Measurements from ENCODE around the gene HTR3B.
"Not testable (repeated sequence)": the region's sequence is repeated elsewhere in the genome, so short reads cannot be mapped to it uniquely, and the experiment has no call there.

Gene HTR3B

GRCh38 chr11:113877670-113878055 lies 26.9 kb upstream of the HTR3B start:
- H3K9ac ChIP-seq (ENCODE audit: low read depth, low read length, poor library complexity), result no peak overlapping the region
- H3K27ac ChIP-seq (replicated peaks; ENCODE audit: low read length), result no peak overlapping the region
- no peak overlapping the region for H3K18ac ChIP-seq (ENCODE audit: low read length)
- no peak overlapping the region for H2AFZ ChIP-seq (ENCODE audit: low read length)
- no peak overlapping the region for H2BK15ac ChIP-seq (ENCODE audit: low read length)
- no peak overlapping the region for H3K4me2 ChIP-seq (ENCODE audit: insufficient read depth, low read length, poor library complexity, severe bottlenecking)
- peaks cover 0 to 4% (median 0%) of the 10 kb centered on the region in 3 experiments for H3K27me3 ChIP-seq (ENCODE audit: control insufficient read depth in 3 of 3, insufficient read depth in 3 of 3, low read depth in 1 of 3, low read length in 3 of 3)
- WGBS, 2 donors (ENCODE audit: extremely low coverage in 2 of 2, insufficient read length in 2 of 2, insufficient replicate concordance in 1 of 2), result no CpG with 5 or more reads among the region's 5 CpGs
- DNase-seq (ENCODE audit: low spot score), result no peak
- H3K36me3 ChIP-seq (replicated peaks in 1 of 2; ENCODE audit: control insufficient read depth in 2 of 2, insufficient read depth in 2 of 2, low read length in 2 of 2), result peaks cover 0 to under 1% of the 10 kb centered on the region in 2 donors
- peaks cover 4 to 10% of the 10 kb centered on the region in 2 donors for H3K4me1 ChIP-seq (ENCODE audit: control insufficient read depth in 2 of 2, insufficient read depth in 1 of 2, low read depth in 1 of 2, low read length in 2 of 2)
- H3K14ac ChIP-seq (ENCODE audit: low read length), result no peak overlapping the region
- peak overlapping the region; percentile 27 for H2BK5ac ChIP-seq (ENCODE audit: low read length)
- H3K79me1 ChIP-seq (ENCODE audit: low read depth, low read length), result no peaks in the 10 kb centered on the region
- H2BK120ac ChIP-seq (ENCODE audit: low read depth, low read length), result no peak overlapping the region
- no peak overlapping the region for H2AK5ac ChIP-seq (ENCODE audit: low read depth, low read length)
- no peak overlapping the region for H3K4me3 ChIP-seq (ENCODE audit: low read length in 2 of 2)
- H4K8ac ChIP-seq (ENCODE audit: low read depth, low read length), result no peak overlapping the region
- H2BK12ac ChIP-seq (ENCODE audit: low read length), result no peak overlapping the region
- no peaks in the 10 kb centered on the region for H3K9me3 ChIP-seq (replicated peaks in 1 of 2; ENCODE audit: control insufficient read depth in 2 of 2, insufficient read depth in 1 of 2, low read depth in 1 of 2, low read length in 2 of 2)
- no peak overlapping the region for H4K91ac ChIP-seq (ENCODE audit: low read depth, low read length, poor library complexity)
- no peak overlapping the region for H3K23ac ChIP-seq (ENCODE audit: low read depth, low read length, poor library complexity)
- no peak overlapping the region for H3K4ac ChIP-seq (ENCODE audit: low read length)

- not testable (repeated sequence) for H3K4ac ChIP-seq (ENCODE audit: low read length); H2BK120ac ChIP-seq (ENCODE audit: low read depth, low read length); H3K27ac ChIP-seq (replicated peaks; ENCODE audit: low read length); H3K79me1 ChIP-seq (ENCODE audit: low read depth, low read length); H3K27me3 ChIP-seq (ENCODE audit: control insufficient read depth in 3 of 3, insufficient read depth in 3 of 3, low read depth in 1 of 3, low read length in 3 of 3); H4K8ac ChIP-seq (ENCODE audit: low read depth, low read length); H3K4me1 ChIP-seq (ENCODE audit: control insufficient read depth in 2 of 2, insufficient read depth in 1 of 2, low read depth in 1 of 2, low read length in 2 of 2); H2BK12ac ChIP-seq (ENCODE audit: low read length); DNase-seq (ENCODE audit: low spot score); H4K91ac ChIP-seq (ENCODE audit: low read depth, low read length, poor library complexity); H2AFZ ChIP-seq (ENCODE audit: low read length); H3K4me3 ChIP-seq (ENCODE audit: low read length in 2 of 2); H3K18ac ChIP-seq (ENCODE audit: low read length); H2BK5ac ChIP-seq (ENCODE audit: low read length); H2AK5ac ChIP-seq (ENCODE audit: low read depth, low read length); H3K9ac ChIP-seq (ENCODE audit: low read depth, low read length, poor library complexity); H3K23ac ChIP-seq (ENCODE audit: low read depth, low read length, poor library complexity); H3K9me3 ChIP-seq (replicated peaks in 1 of 2; ENCODE audit: control insufficient read depth in 2 of 2, insufficient read depth in 1 of 2, low read depth in 1 of 2, low read length in 2 of 2); H3K4me2 ChIP-seq (ENCODE audit: insufficient read depth, low read length, poor library complexity, severe bottlenecking); H2BK15ac ChIP-seq (ENCODE audit: low read length); H3K14ac ChIP-seq (ENCODE audit: low read length); H3K36me3 ChIP-seq (replicated peaks in 1 of 2; ENCODE audit: control insufficient read depth in 2 of 2, insufficient read depth in 2 of 2, low read length in 2 of 2)
- WGBS, 2 donors (ENCODE audit: extremely low coverage in 2 of 2, insufficient read length in 2 of 2, insufficient replicate concordance in 1 of 2), result no CpG with 5 or more reads among the region's 4 CpGs
Observed at GRCh38 chr11:113879446-113879845, 25.1 kb upstream of the HTR3B start.

- H3K27ac ChIP-seq (replicated peaks; ENCODE audit: low read length), result no peak overlapping the region
Observed at GRCh38 chr11:113880971-113881370, 23.6 kb upstream of the HTR3B start.

GRCh38 chr11:113881856-113882255 lies 22.7 kb upstream of the HTR3B start:
- no peak overlapping the region for H4K8ac ChIP-seq (ENCODE audit: low read depth, low read length)
- no peak overlapping the region for H2BK15ac ChIP-seq (ENCODE audit: low read length)
- no peaks in the 10 kb centered on the region for H3K79me1 ChIP-seq (ENCODE audit: low read depth, low read length)
- H3K4me1 ChIP-seq (ENCODE audit: control insufficient read depth in 2 of 2, insufficient read depth in 1 of 2, low read depth in 1 of 2, low read length in 2 of 2), result no peaks in the 10 kb centered on the region
- H3K14ac ChIP-seq (ENCODE audit: low read length), result no peak overlapping the region
- no peak overlapping the region for H3K27ac ChIP-seq (replicated peaks; ENCODE audit: low read length)
- no peak overlapping the region for H3K18ac ChIP-seq (ENCODE audit: low read length)
- H2BK5ac ChIP-seq (ENCODE audit: low read length), result no peak overlapping the region
- no peaks in the 10 kb centered on the region for H3K9me3 ChIP-seq (replicated peaks in 1 of 2; ENCODE audit: control insufficient read depth in 2 of 2, insufficient read depth in 1 of 2, low read depth in 1 of 2, low read length in 2 of 2)
- H3K4me3 ChIP-seq (ENCODE audit: low read length in 2 of 2), result no peak overlapping the region
- H2BK120ac ChIP-seq (ENCODE audit: low read depth, low read length), result no peak overlapping the region
- no peak overlapping the region for H2AFZ ChIP-seq (ENCODE audit: low read length)
- no peak overlapping the region for H3K9ac ChIP-seq (ENCODE audit: low read depth, low read length, poor library complexity)
- H3K36me3 ChIP-seq (replicated peaks in 1 of 2; ENCODE audit: control insufficient read depth in 2 of 2, insufficient read depth in 2 of 2, low read length in 2 of 2), result no peaks in the 10 kb centered on the region
- no peak overlapping the region for H2AK5ac ChIP-seq (ENCODE audit: low read depth, low read length)
- no CpG with 5 or more reads among the region's 1 CpG for WGBS, 2 donors (ENCODE audit: extremely low coverage in 2 of 2, insufficient read length in 2 of 2, insufficient replicate concordance in 1 of 2)
- H3K23ac ChIP-seq (ENCODE audit: low read depth, low read length, poor library complexity), result no peak overlapping the region
- no peak overlapping the region for H3K4ac ChIP-seq (ENCODE audit: low read length)
- no peak overlapping the region for H3K4me2 ChIP-seq (ENCODE audit: insufficient read depth, low read length, poor library complexity, severe bottlenecking)
- no peak overlapping the region for H4K91ac ChIP-seq (ENCODE audit: low read depth, low read length, poor library complexity)
- no peaks in the 10 kb centered on the region for H3K27me3 ChIP-seq (ENCODE audit: control insufficient read depth in 3 of 3, insufficient read depth in 3 of 3, low read depth in 1 of 3, low read length in 3 of 3)
- H2BK12ac ChIP-seq (ENCODE audit: low read length), result no peak overlapping the region
- no peak for DNase-seq (ENCODE audit: low spot score)

More at GRCh38 chr11:113880971-113881370, 23.6 kb upstream of the HTR3B start:
- Histone ChIP-seq H2BK15ac (ENCODE audit: low read length) (no peak overlapping the region), H3K18ac (ENCODE audit: low read length) (no peak overlapping the region), H3K4me1 (ENCODE audit: control insufficient read depth in 2 of 2, insufficient read depth in 1 of 2, low read depth in 1 of 2, low read length in 2 of 2) (peaks cover 0 to 3% of the 10 kb centered on the region in 2 donors), H4K8ac (ENCODE audit: low read depth, low read length) (no peak overlapping the region), H3K9me3 (replicated peaks in 1 of 2; ENCODE audit: control insufficient read depth in 2 of 2, insufficient read depth in 1 of 2, low read depth in 1 of 2, low read length in 2 of 2) (no peaks in the 10 kb centered on the region), H3K79me1 (ENCODE audit: low read depth, low read length) (no peaks in the 10 kb centered on the region), H2BK120ac (ENCODE audit: low read depth, low read length) (no peak overlapping the region), H3K23ac (ENCODE audit: low read depth, low read length, poor library complexity) (no peak overlapping the region), H2BK12ac (ENCODE audit: low read length) (no peak overlapping the region), H2BK5ac (ENCODE audit: low read length) (no peak overlapping the region), H3K4me3 (ENCODE audit: low read length in 2 of 2) (no peak overlapping the region), H4K91ac (ENCODE audit: low read depth, low read length, poor library complexity) (no peak overlapping the region), H3K4ac (ENCODE audit: low read length) (no peak overlapping the region), H3K27me3 (ENCODE audit: control insufficient read depth in 3 of 3, insufficient read depth in 3 of 3, low read depth in 1 of 3, low read length in 3 of 3) (no peaks in the 10 kb centered on the region), H3K4me2 (ENCODE audit: insufficient read depth, low read length, poor library complexity, severe bottlenecking) (no peak overlapping the region), H2AFZ (ENCODE audit: low read length) (no peak overlapping the region), H2AK5ac (ENCODE audit: low read depth, low read length) (no peak overlapping the region), H3K14ac (ENCODE audit: low read length) (no peak overlapping the region), H3K9ac (ENCODE audit: low read depth, low read length, poor library complexity) (no peak overlapping the region), H3K36me3 (replicated peaks in 1 of 2; ENCODE audit: control insufficient read depth in 2 of 2, insufficient read depth in 2 of 2, low read length in 2 of 2) (no peaks in the 10 kb centered on the region)
- no peak for DNase-seq (ENCODE audit: low spot score)
- no CpG with 5 or more reads among the region's 4 CpGs for WGBS, 2 donors (ENCODE audit: extremely low coverage in 2 of 2, insufficient read length in 2 of 2, insufficient replicate concordance in 1 of 2)
